K562 (cell line): ENCODE measurements around the gene CPSF6.

Experiments used
- ASH1L ChIP-seq: fragments of 450-650 bp; IDR thresholded peaks from 2 replicates; pipeline ENCODE4 v1.6.1; 2018; ENCODE audit warnings: borderline replicate concordance, mild to moderate bottlenecking, low read depth; ENCODE audit not compliant: partially characterized antibody
- ATF7 ChIP-seq: fragments of 450-650 bp; IDR thresholded peaks from 2 replicates; pipeline ENCODE4 v1.7.1; 2014; ENCODE audit warnings: mild to moderate bottlenecking, moderate library complexity
- BMI1 ChIP-seq: fragments of 150-350 bp; IDR thresholded peaks from 2 replicates; pipeline ENCODE4 v1.6.1; 2014; ENCODE audit warnings: low read length
- EP300 ChIP-seq: IDR thresholded peaks from 2 replicates; pipeline ENCODE4 v1.6.1; 2012; ENCODE audit warnings: low read length, improper control_type of control experiment
- FOXM1 ChIP-seq, 2 experiments: fragments of 450-650 bp in 1 of 2; sonication (generic) in 1 of 2; formaldehyde crosslinking in 1 of 2; IDR thresholded peaks; 2 replicates each; pipeline versions ENCODE4 v1.6.1 to v1.9.0; 2017 to 2022; ENCODE audit warnings: low read depth in 2 of 2, mild to moderate bottlenecking in 2 of 2, missing genetic modification reagents in 1 of 2, moderate library complexity in 1 of 2
- PHF8 ChIP-seq: fragments of 200-600 bp; sonication (generic); IDR thresholded peaks from 2 replicates; pipeline ENCODE4 v1.6.1; 2012; ENCODE audit warnings: mixed run types, mild to moderate bottlenecking, inconsistent platforms, low read length, moderate library complexity, borderline replicate concordance
- TAF1 ChIP-seq: IDR thresholded peaks from 2 replicates; pipeline ENCODE4 v1.6.1; 2011; ENCODE audit warnings: mild to moderate bottlenecking, low read length, moderate library complexity; ENCODE audit not compliant: insufficient read depth, control insufficient read depth, severe bottlenecking; ENCODE audit errors: extremely low read depth
- ZNF561 ChIP-seq: fragments of 450-650 bp; formaldehyde crosslinking; conservative IDR thresholded peaks from 2 replicates; pipeline ENCODE4 v1.4.0; 2020; ENCODE audit warnings: mild to moderate bottlenecking, moderate library complexity
- TF ChIP-seq, protein P1 (sequence below): sonication (generic); formaldehyde crosslinking; IDR thresholded peaks from 2 replicates; pipeline ENCODE4 v1.8.0; 2022; ENCODE audit warnings: mild to moderate bottlenecking, low read depth, missing genetic modification reagents
- TF ChIP-seq, protein P2 (sequence below): sonication (generic); formaldehyde crosslinking; IDR thresholded peaks from 2 replicates; pipeline ENCODE4 v1.9.0; 2022; ENCODE audit warnings: mild to moderate bottlenecking, missing genetic modification reagents
- TF ChIP-seq, protein P3 (sequence below): fragments of 250-450 bp; sonication (Bioruptor Pico); IDR thresholded peaks from 2 replicates; pipeline ENCODE4 v1.5.0; 2020; ENCODE audit warnings: mild to moderate bottlenecking, borderline replicate concordance
- TF ChIP-seq, protein P4 (sequence below): fragments of 250-450 bp; sonication (Bioruptor Pico); IDR thresholded peaks from 2 replicates; pipeline ENCODE4 v1.8.0; 2021; ENCODE audit warnings: borderline replicate concordance, mild to moderate bottlenecking, moderate library complexity; ENCODE audit not compliant: poor library complexity, severe bottlenecking
- TF ChIP-seq, protein P5 (sequence below), 3 experiments: IDR thresholded peaks in 2 of 3; conservative IDR thresholded peaks in 1 of 3; 2 replicates each; pipeline ENCODE4 v1.5.1; 2011 to 2012; ENCODE audit warnings: low read length in 3 of 3, mild to moderate bottlenecking in 3 of 3, control low read depth in 2 of 3, improper control_type of control experiment in 1 of 3, inconsistent platforms in 1 of 3, low read depth in 1 of 3, mixed read lengths in 1 of 3, moderate library complexity in 1 of 3; ENCODE audit not compliant: insufficient read depth in 2 of 3
- TF ChIP-seq, protein P6 (sequence below): sonication (generic); formaldehyde crosslinking; IDR thresholded peaks from 2 replicates; pipeline ENCODE4 v1.8.1; 2022; ENCODE audit warnings: missing genetic modification reagents

DNA sequence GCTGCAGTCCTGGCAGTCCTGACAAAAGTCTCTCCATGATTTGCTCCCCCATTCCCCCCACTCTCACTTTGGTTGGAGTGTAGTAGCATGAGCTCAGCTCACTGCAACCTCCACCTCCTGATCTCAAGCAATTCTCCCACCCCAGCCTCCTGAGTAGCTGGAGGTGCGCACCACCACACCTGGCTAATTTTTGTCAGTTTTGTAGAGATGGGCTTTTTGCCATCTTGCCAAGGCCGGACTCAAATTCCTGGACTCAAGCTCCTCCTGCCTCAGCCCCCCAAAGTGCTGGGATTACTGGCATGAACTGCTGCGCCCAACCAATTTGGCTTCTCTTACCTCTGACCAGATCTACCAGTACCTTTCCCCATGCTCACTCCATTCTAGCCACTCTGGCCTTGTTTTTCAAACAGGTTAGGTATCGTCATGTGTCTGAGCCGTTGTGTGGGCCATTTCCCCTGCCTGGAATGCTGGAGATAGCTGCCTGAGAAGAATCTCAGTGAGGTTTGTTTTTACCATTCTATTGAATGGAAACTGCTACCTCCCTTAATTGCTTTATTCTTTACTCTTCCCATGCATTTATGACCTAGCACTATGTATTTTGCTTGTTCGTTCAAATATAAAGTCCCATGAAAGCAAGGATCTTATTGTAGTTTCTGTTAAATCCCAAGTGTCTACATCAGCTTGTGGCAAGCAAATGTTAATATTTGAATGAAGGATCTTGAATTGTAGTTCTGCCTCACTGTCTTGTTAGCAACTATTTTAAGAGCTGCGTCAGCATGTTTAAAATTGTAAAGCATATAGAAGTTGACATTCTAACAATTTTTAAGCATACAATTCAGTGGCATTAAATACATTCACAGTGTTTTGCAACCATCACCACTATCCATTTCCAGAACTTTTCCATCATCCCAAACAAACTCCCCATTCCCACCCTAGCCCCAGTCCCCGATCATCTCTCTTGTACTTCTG lies 39.7 kb downstream of the CPSF6 start:
- no peak for TF ChIP-seq EP300
- TF ChIP-seq, protein P1, sequence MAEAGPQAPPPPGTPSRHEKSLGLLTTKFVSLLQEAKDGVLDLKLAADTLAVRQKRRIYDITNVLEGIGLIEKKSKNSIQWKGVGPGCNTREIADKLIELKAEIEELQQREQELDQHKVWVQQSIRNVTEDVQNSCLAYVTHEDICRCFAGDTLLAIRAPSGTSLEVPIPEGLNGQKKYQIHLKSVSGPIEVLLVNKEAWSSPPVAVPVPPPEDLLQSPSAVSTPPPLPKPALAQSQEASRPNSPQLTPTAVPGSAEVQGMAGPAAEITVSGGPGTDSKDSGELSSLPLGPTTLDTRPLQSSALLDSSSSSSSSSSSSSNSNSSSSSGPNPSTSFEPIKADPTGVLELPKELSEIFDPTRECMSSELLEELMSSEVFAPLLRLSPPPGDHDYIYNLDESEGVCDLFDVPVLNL: no peak
- no peak for TF ChIP-seq PHF8
- TF ChIP-seq, protein P2, sequence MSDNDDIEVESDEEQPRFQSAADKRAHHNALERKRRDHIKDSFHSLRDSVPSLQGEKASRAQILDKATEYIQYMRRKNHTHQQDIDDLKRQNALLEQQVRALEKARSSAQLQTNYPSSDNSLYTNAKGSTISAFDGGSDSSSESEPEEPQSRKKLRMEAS: no peak
- TF ChIP-seq, protein P3, sequence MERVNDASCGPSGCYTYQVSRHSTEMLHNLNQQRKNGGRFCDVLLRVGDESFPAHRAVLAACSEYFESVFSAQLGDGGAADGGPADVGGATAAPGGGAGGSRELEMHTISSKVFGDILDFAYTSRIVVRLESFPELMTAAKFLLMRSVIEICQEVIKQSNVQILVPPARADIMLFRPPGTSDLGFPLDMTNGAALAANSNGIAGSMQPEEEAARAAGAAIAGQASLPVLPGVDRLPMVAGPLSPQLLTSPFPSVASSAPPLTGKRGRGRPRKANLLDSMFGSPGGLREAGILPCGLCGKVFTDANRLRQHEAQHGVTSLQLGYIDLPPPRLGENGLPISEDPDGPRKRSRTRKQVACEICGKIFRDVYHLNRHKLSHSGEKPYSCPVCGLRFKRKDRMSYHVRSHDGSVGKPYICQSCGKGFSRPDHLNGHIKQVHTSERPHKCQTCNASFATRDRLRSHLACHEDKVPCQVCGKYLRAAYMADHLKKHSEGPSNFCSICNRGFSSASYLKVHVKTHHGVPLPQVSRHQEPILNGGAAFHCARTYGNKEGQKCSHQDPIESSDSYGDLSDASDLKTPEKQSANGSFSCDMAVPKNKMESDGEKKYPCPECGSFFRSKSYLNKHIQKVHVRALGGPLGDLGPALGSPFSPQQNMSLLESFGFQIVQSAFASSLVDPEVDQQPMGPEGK (CRISPR knock-in tag): no peak
- TF ChIP-seq ATF7: no peak
- no peak for TF ChIP-seq TAF1
- no peak for TF ChIP-seq ASH1L
- no peak for TF ChIP-seq ZNF561 (CRISPR knock-in tag)
- TF ChIP-seq, protein P4, sequence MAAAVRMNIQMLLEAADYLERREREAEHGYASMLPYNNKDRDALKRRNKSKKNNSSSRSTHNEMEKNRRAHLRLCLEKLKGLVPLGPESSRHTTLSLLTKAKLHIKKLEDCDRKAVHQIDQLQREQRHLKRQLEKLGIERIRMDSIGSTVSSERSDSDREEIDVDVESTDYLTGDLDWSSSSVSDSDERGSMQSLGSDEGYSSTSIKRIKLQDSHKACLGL (CRISPR knock-in tag): no peak
- TF ChIP-seq, protein P5, sequence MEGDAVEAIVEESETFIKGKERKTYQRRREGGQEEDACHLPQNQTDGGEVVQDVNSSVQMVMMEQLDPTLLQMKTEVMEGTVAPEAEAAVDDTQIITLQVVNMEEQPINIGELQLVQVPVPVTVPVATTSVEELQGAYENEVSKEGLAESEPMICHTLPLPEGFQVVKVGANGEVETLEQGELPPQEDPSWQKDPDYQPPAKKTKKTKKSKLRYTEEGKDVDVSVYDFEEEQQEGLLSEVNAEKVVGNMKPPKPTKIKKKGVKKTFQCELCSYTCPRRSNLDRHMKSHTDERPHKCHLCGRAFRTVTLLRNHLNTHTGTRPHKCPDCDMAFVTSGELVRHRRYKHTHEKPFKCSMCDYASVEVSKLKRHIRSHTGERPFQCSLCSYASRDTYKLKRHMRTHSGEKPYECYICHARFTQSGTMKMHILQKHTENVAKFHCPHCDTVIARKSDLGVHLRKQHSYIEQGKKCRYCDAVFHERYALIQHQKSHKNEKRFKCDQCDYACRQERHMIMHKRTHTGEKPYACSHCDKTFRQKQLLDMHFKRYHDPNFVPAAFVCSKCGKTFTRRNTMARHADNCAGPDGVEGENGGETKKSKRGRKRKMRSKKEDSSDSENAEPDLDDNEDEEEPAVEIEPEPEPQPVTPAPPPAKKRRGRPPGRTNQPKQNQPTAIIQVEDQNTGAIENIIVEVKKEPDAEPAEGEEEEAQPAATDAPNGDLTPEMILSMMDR (IDR thresholded peaks at IDR 0.05 in 2 of 3, conservative IDR thresholded peaks at IDR 0.05 in 1 of 3; ENCODE audit: insufficient read depth in 2 of 3, low read depth in 1 of 3, low read length in 3 of 3): no peak
- no peak for TF ChIP-seq FOXM1 (IDR thresholded peaks at IDR 0.05; ENCODE audit: low read depth)
- TF ChIP-seq FOXM1 (CRISPR knock-in tag; IDR thresholded peaks at IDR 0.05; ENCODE audit: low read depth): no peak
- TF ChIP-seq BMI1: no peak
- TF ChIP-seq, protein P6, sequence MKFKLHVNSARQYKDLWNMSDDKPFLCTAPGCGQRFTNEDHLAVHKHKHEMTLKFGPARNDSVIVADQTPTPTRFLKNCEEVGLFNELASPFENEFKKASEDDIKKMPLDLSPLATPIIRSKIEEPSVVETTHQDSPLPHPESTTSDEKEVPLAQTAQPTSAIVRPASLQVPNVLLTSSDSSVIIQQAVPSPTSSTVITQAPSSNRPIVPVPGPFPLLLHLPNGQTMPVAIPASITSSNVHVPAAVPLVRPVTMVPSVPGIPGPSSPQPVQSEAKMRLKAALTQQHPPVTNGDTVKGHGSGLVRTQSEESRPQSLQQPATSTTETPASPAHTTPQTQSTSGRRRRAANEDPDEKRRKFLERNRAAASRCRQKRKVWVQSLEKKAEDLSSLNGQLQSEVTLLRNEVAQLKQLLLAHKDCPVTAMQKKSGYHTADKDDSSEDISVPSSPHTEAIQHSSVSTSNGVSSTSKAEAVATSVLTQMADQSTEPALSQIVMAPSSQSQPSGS (CRISPR knock-in tag): no peak
